Measurements from ENCODE around the gene SAFB2. TPM values are rescaled to one million over a fixed set of nuclear protein-coding genes. Genes with fewer than 3 reads are reported as not detected.

Gene SAFB2
- total RNA-seq, 1 experiment from 2014 or later: 29.7 TPM

DNA sequence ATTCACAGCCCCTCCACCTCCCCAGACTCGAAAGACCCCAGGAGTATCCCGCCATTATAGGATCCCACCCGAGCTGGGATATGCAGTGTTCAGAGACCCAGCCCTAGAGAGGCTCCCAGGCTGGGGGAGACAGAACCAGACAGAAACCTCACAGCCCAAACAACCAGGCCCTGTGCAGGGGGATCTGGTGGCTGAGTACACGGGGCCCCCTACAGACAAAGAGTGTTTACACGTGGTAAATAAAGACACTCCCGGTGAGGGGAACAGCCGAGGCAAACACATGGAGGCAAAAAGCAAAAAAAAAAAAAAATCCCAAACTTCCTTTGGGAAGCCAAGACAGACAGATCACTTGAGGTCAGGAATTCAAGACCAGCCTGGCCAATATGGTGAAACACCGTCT lies 79.9 kb downstream of the SAFB2 start:
- DNase-seq (ENCODE audit: low read depth): no peak

DNA sequence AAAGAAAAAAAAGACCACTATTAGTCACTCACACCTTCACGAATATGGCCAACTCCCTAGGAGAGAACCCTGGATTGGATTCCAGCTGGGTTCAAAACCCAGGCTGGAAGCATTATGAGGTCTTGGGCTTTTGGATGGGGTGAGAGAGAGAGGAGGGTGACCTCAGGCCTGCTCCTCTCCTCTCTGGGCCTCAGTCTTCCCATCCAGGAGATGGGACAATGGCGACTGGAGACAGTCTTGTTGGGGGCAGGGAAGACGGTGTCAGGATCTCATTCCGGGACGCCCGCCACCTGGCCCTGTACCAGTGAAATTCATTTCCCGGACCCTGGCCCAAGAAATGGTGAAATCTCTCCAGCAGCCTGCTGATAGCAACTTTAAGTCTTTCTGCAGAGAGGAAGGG lies 81.1 kb downstream of the SAFB2 start:
- DNase-seq (ENCODE audit: low read depth): no peak

DNA sequence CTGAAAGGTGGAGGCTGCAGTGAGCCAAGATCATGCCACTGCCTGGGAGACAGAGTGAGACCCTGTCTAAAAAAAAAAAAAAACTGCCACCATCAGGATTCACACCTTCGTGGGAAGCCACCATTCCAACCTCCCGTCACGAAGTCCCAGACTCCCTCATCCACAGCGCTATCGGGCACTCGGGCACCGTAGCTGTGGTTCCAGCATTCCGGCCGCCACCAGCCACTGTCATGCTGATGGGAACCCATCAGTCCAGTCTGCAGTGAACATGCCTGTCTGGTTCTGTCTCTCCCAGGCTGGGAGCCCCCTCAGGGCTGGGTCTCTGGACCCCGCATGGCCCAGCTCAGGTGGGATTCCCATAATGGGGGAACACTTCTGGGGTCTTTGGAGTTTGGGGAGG lies 82.4 kb downstream of the SAFB2 start:
- no peak for DNase-seq (ENCODE audit: low read depth)

DNA sequence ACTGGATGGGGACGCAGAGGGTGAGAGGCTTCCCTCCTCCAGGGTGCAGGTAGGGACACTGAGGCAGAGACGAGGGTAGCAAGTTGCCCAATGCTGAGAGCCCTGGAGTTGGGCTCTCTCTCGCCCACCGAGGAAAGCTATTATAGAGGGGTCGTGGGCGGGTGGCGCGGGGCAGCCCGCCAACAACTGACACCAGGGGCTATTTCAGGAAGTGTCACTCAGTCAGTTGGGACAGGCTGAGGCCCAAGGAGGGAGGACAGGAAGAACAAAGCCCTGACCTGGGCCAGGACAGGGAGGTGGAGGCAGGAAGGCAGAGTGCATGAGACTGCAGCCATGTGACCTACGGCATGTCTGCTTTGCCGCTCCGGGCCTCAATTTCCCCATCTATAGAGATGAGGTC lies 84.7 kb downstream of the SAFB2 start:
- DNase-seq (ENCODE audit: low read depth): no peak

Other genes starting within 250 kb of the SAFB2 start
- gene ZNRF4, start 167.4 kb downstream of the SAFB2 start, total RNA-seq (2014; rRNA removed; shearing (Covaris generic)): not detected in 2 replicates
- gene TINCR, start 54.8 kb downstream of the SAFB2 start, total RNA-seq (2014; rRNA removed; shearing (Covaris generic)): 0.12 and 0.40 TPM in 2 replicates
- gene SAFB, start 307 bp upstream of the SAFB2 start, total RNA-seq (2014; rRNA removed; shearing (Covaris generic)): 47.0 and 57.0 TPM in 2 replicates
- 70.3 and 76.2 TPM in 2 replicates for gene MICOS13, start 57.7 kb upstream of the SAFB2 start, total RNA-seq (2014; rRNA removed; shearing (Covaris generic))
- 2.2 and 6.3 TPM in 2 replicates for gene HSD11B1L, start 58.3 kb upstream of the SAFB2 start, total RNA-seq (2014; rRNA removed; shearing (Covaris generic))
- 845 and 864 TPM in 2 replicates for gene RPL36, start 67.5 kb upstream of the SAFB2 start, total RNA-seq (2014; rRNA removed; shearing (Covaris generic))
- 65.1 and 81.0 TPM in 2 replicates for gene LONP1, start 97.4 kb upstream of the SAFB2 start, total RNA-seq (2014; rRNA removed; shearing (Covaris generic))
- not detected in 2 replicates for gene CATSPERD, start 97.9 kb upstream of the SAFB2 start, total RNA-seq (2014; rRNA removed; shearing (Covaris generic))
- 2.7 and 3.7 TPM in 2 replicates for gene PRR22, start 162.0 kb upstream of the SAFB2 start, total RNA-seq (2014; rRNA removed; shearing (Covaris generic))
- gene DUS3L, start 168.4 kb upstream of the SAFB2 start, total RNA-seq (2014; rRNA removed; shearing (Covaris generic)): 84.5 and 95.7 TPM in 2 replicates
- 0.11 and 0.24 TPM in 2 replicates for gene NRTN, start 182.3 kb upstream of the SAFB2 start, total RNA-seq (2014; rRNA removed; shearing (Covaris generic))
- not detected in 2 replicates for gene FUT6, start 216.9 kb upstream of the SAFB2 start, total RNA-seq (2014; rRNA removed; shearing (Covaris generic))
- not detected in 2 replicates for gene FUT3, start 228.7 kb upstream of the SAFB2 start, total RNA-seq (2014; rRNA removed; shearing (Covaris generic))
- not detected in 2 replicates for gene FUT5, start 247.8 kb upstream of the SAFB2 start, total RNA-seq (2014; rRNA removed; shearing (Covaris generic))

Measured in Daoy (cell line).